HL-60 (cell line): ENCODE results near the gene CFAP73.

ENCODE experiments used
- GABPA ChIP-seq: IDR thresholded peaks from 2 replicates; pipeline ENCODE4 v1.6.1; 2012; ENCODE audit warnings: low read depth
- POLR2AphosphoS5 ChIP-seq: IDR thresholded peaks from 2 replicates; pipeline ENCODE4 v1.6.1; 2012; ENCODE audit warnings: low read depth
- REST ChIP-seq: IDR thresholded peaks from 2 replicates; pipeline ENCODE4 v1.6.1; 2012; ENCODE audit warnings: low read depth; ENCODE audit not compliant: insufficient replicate concordance
- TF ChIP-seq, protein P1 (sequence below): IDR thresholded peaks from one replicate; pipeline ENCODE4 v1.5.1; 2011; ENCODE audit warnings: low read length, control low read depth, inconsistent platforms; ENCODE audit not compliant: insufficient read depth

GRCh38 chr12:113171543-113171942 is 22.0 kb downstream of the CFAP73 start:
- TF ChIP-seq, protein P1, sequence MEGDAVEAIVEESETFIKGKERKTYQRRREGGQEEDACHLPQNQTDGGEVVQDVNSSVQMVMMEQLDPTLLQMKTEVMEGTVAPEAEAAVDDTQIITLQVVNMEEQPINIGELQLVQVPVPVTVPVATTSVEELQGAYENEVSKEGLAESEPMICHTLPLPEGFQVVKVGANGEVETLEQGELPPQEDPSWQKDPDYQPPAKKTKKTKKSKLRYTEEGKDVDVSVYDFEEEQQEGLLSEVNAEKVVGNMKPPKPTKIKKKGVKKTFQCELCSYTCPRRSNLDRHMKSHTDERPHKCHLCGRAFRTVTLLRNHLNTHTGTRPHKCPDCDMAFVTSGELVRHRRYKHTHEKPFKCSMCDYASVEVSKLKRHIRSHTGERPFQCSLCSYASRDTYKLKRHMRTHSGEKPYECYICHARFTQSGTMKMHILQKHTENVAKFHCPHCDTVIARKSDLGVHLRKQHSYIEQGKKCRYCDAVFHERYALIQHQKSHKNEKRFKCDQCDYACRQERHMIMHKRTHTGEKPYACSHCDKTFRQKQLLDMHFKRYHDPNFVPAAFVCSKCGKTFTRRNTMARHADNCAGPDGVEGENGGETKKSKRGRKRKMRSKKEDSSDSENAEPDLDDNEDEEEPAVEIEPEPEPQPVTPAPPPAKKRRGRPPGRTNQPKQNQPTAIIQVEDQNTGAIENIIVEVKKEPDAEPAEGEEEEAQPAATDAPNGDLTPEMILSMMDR = no peak
- no peak for TF ChIP-seq POLR2AphosphoS5
- no peak for TF ChIP-seq REST
- TF ChIP-seq GABPA = no peak
